GM19452 (cell line): Measurements from ENCODE around the gene STMN3.
"Not testable (repeated sequence)": the region's sequence is repeated elsewhere in the genome, so short reads cannot be mapped to it uniquely, and the experiment has no call there.

Experiments
- ATAC-seq: cut with Tn5 transposase; IDR thresholded peaks from one replicate; pipeline ENCODE4 v1.9.1; 2021; ENCODE audit not compliant: unreplicated experiment

Gene STMN3

GRCh38 chr20:63617876-63618265 lies 35.4 kb downstream of the STMN3 start:
- ATAC-seq = no peak

GRCh38 chr20:63617092-63617875 lies 35.9 kb downstream of the STMN3 start:
- no peak for ATAC-seq

- not testable (repeated sequence) for ATAC-seq
These were observed 39.2 kb downstream of the STMN3 start for GRCh38 chr20:63613863-63614594.

GRCh38 chr20:63612276-63612931 lies 40.8 kb downstream of the STMN3 start:
- ATAC-seq = no peak

- ATAC-seq = no peak
These were observed 41.6 kb downstream of the STMN3 start for GRCh38 chr20:63611646-63612045.

GRCh38 chr20:63610581-63611435 lies 42.4 kb downstream of the STMN3 start:
- no peak for ATAC-seq

GRCh38 chr20:63606686-63607085 lies 46.5 kb downstream of the STMN3 start:
- ATAC-seq = no peak

GRCh38 chr20:63602321-63602720 lies 50.9 kb downstream of the STMN3 start:
- no peak for ATAC-seq

GRCh38 chr20:63601679-63602078 lies 51.5 kb downstream of the STMN3 start:
- not testable (repeated sequence) for ATAC-seq

- ATAC-seq = no peak
These were observed 53.7 kb downstream of the STMN3 start for GRCh38 chr20:63599396-63600050.

- no peak for ATAC-seq
These were observed 54.5 kb downstream of the STMN3 start for GRCh38 chr20:63598479-63599395.

- no peak for ATAC-seq
These were observed 55.4 kb downstream of the STMN3 start for GRCh38 chr20:63597651-63598478.

- no peak for ATAC-seq
These were observed 56.8 kb downstream of the STMN3 start for GRCh38 chr20:63596423-63596822.

GRCh38 chr20:63595416-63596127 lies 57.7 kb downstream of the STMN3 start:
- no peak for ATAC-seq

GRCh38 chr20:63594043-63594561 lies 59.1 kb downstream of the STMN3 start:
- ATAC-seq = no peak

GRCh38 chr20:63592661-63593060 lies 60.6 kb downstream of the STMN3 start:
- no peak for ATAC-seq

- no peak for ATAC-seq
These were observed 61.4 kb downstream of the STMN3 start for GRCh38 chr20:63591786-63592355.
